Gastroesophageal sphincter (tissue), 3 donors: ENCODE results near the gene PIWIL4.

ENCODE experiments used
- EP300 ChIP-seq: sonication (generic); formaldehyde crosslinking; IDR thresholded peaks from one replicate; pipeline ENCODE4 v1.6.1; 2017; ENCODE audit warnings: antibody characterized with exemption, mild to moderate bottlenecking
- POLR2A ChIP-seq, 2 donors: fragments of 450-650 bp; IDR thresholded peaks; one replicate each; pipeline ENCODE4 v1.6.1; 2017; ENCODE audit warnings: antibody characterized with exemption in 2 of 2, mild to moderate bottlenecking in 2 of 2, moderate library complexity in 1 of 2
- POLR2AphosphoS5 ChIP-seq: sonication (generic); formaldehyde crosslinking; IDR thresholded peaks from one replicate; pipeline ENCODE4 v1.6.1; 2017; ENCODE audit warnings: antibody characterized with exemption
- TF ChIP-seq, protein P1 (sequence below), 4 experiments: fragments of 200-600 bp in 2 of 4; fragments of 450-650 bp in 2 of 4; sonication (generic) in 1 of 4; IDR thresholded peaks; one replicate each; pipeline ENCODE4 v1.5.1; 2017 to 2019; ENCODE audit warnings: antibody characterized with exemption in 4 of 4, mild to moderate bottlenecking in 2 of 4, moderate library complexity in 2 of 4

DNA sequence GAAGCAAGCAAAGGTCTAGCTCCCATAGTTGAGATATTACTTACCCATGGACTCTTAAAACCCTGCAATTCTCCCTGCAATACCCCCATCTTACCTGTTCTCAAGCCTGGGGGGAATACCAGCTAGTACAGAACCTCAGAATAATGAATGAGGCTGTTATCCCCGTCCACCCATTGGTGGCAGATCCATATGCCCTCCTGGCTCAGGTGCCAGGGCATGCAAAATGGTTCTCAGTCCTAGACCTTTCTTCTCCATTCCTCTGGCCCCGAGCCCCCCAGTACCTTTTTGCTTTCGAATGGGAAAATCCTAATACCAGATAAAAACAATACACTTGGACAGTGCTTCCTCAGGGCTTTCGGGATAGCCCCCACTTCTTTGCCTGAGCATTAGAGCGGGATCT lies 86.4 kb downstream of the PIWIL4 start:
- TF ChIP-seq POLR2A (IDR thresholded peaks at IDR 0.05): no peak
- TF ChIP-seq, protein P1, sequence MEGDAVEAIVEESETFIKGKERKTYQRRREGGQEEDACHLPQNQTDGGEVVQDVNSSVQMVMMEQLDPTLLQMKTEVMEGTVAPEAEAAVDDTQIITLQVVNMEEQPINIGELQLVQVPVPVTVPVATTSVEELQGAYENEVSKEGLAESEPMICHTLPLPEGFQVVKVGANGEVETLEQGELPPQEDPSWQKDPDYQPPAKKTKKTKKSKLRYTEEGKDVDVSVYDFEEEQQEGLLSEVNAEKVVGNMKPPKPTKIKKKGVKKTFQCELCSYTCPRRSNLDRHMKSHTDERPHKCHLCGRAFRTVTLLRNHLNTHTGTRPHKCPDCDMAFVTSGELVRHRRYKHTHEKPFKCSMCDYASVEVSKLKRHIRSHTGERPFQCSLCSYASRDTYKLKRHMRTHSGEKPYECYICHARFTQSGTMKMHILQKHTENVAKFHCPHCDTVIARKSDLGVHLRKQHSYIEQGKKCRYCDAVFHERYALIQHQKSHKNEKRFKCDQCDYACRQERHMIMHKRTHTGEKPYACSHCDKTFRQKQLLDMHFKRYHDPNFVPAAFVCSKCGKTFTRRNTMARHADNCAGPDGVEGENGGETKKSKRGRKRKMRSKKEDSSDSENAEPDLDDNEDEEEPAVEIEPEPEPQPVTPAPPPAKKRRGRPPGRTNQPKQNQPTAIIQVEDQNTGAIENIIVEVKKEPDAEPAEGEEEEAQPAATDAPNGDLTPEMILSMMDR (IDR thresholded peaks at IDR 0.05): no peak
- no peak for TF ChIP-seq EP300
- no peak for TF ChIP-seq POLR2AphosphoS5
